ENCODE data around the gene MMAB.

- TF ChIP-seq, protein P1, sequence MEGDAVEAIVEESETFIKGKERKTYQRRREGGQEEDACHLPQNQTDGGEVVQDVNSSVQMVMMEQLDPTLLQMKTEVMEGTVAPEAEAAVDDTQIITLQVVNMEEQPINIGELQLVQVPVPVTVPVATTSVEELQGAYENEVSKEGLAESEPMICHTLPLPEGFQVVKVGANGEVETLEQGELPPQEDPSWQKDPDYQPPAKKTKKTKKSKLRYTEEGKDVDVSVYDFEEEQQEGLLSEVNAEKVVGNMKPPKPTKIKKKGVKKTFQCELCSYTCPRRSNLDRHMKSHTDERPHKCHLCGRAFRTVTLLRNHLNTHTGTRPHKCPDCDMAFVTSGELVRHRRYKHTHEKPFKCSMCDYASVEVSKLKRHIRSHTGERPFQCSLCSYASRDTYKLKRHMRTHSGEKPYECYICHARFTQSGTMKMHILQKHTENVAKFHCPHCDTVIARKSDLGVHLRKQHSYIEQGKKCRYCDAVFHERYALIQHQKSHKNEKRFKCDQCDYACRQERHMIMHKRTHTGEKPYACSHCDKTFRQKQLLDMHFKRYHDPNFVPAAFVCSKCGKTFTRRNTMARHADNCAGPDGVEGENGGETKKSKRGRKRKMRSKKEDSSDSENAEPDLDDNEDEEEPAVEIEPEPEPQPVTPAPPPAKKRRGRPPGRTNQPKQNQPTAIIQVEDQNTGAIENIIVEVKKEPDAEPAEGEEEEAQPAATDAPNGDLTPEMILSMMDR (IDR thresholded peaks at IDR 0.05): no peak
- TF ChIP-seq POLR2A (IDR thresholded peaks at IDR 0.05) (no peak), POLR2AphosphoS5 (IDR thresholded peaks at IDR 0.05) (no peak), EP300 (IDR thresholded peaks at IDR 0.05) (no peak)
Measured at GRCh38 chr12:109598428-109598854, 25.1 kb upstream of the MMAB start.

All from gastroesophageal sphincter (tissue), 3 donors.